HepG2 (cell line): Measurements from ENCODE around the gene AMZ1. TPM values are rescaled to one million over a fixed set of nuclear protein-coding genes. Genes with fewer than 3 reads are reported as not detected.
A peak's percentile ranks its signal among the peaks of the same experiment; 100 is the strongest.

Source experiments
- ATAC-seq: fragments of 200-7000 bp; cut with Tn5 transposase; 3 replicates; pipeline ENCODE4 v1.9.1; 2020; ENCODE audit warnings: mild to moderate bottlenecking, moderate library complexity
- BruUV-seq: library from RNA; stranded (reverse); fragments of 400-500 nt; replicated peaks from 2 replicates; lab custom pipeline; 2021; lab: Mats Ljungman, UMichigan
- CTCF ChIA-PET: fragments of 300-600 bp; formaldehyde crosslinking; extraction: SDS; loops from one replicate; lab custom pipeline; 2021; ENCODE audit warnings: low total read pairs, inconsistent platforms, low intra/inter-chr PET ratio; lab: Yijun Ruan, JAX
- POLR2A ChIA-PET: fragments of 350-600 bp; sonication (Branson Sonifier 250); formaldehyde crosslinking; loops from one replicate; lab custom pipeline; 2020; ENCODE audit warnings: antibody characterized with exemption, inconsistent platforms; lab: Yijun Ruan, JAX
- DNase-seq: peaks from one replicate; pipeline ENCODE4 v3.0.0-alpha.2; 2015; ENCODE audit warnings: low spot score
- FAIRE-seq: peaks from 3 replicates; lab custom pipeline; 2011; peaks lifted over from hg19 to GRCh38; lab: Jason Lieb, UNC
- H2AFZ ChIP-seq: one replicate; pipeline ENCODE4 v1.6.1; 2011; ENCODE audit warnings: low read length, inconsistent platforms
- H3K27ac ChIP-seq: fragments of 300-600 bp; 3 replicates; pipeline ENCODE4 v1.8.0; 2011; ENCODE audit warnings: mixed run types, mild to moderate bottlenecking, mixed read lengths, low read length, inconsistent platforms; ENCODE audit not compliant: insufficient read depth; ENCODE audit errors: extremely low read length
- H3K27me3 ChIP-seq, 2 experiments: fragments of 200-600 bp in 1 of 2; 2 replicates in 1 of 2; 3 replicates in 1 of 2; pipeline versions ENCODE4 v1.6.0 to v1.8.0; 2011; ENCODE audit warnings: low read length in 2 of 2, mild to moderate bottlenecking in 2 of 2, moderate library complexity in 2 of 2, inconsistent platforms in 1 of 2; ENCODE audit not compliant: insufficient read depth in 2 of 2, control insufficient read depth in 1 of 2
- H3K36me3 ChIP-seq, 2 experiments: fragments of 200-600 bp in 1 of 2; replicated peaks in 1 of 2; 2 replicates in 1 of 2; 3 replicates in 1 of 2; pipeline versions ENCODE4 v1.5.1 to v1.8.0; 2011; ENCODE audit warnings: low read length in 2 of 2, inconsistent platforms in 1 of 2; ENCODE audit not compliant: insufficient read depth in 2 of 2, control insufficient read depth in 1 of 2
- H3K4me1 ChIP-seq: 2 replicates; pipeline ENCODE4 v1.5.1; 2012; ENCODE audit warnings: low read length, inconsistent platforms; ENCODE audit not compliant: insufficient read depth
- H3K4me2 ChIP-seq: 2 replicates; pipeline ENCODE4 v1.6.0; 2011; ENCODE audit warnings: low read depth, low read length, inconsistent platforms
- H3K4me3 ChIP-seq, 3 experiments: fragments of 200-600 bp in 1 of 3; sonication (generic), shearing (Covaris generic) in 1 of 3; replicated peaks in 1 of 3; 2 replicates each; pipeline ENCODE4 v1.5.1; 2011 to 2016; ENCODE audit warnings: low read length in 3 of 3, inconsistent platforms in 2 of 3, low read depth in 2 of 3, mild to moderate bottlenecking in 2 of 3, control low read depth in 1 of 3, mixed read lengths in 1 of 3; ENCODE audit not compliant: insufficient read depth in 1 of 3
- H3K79me2 ChIP-seq: one replicate; pipeline ENCODE4 v1.6.1; 2011; ENCODE audit warnings: low read length, inconsistent platforms; ENCODE audit not compliant: insufficient read depth
- H3K9ac ChIP-seq: 2 replicates; pipeline ENCODE4 v1.6.0; 2011; ENCODE audit warnings: mild to moderate bottlenecking, low read depth, low read length, inconsistent platforms; ENCODE audit not compliant: insufficient read depth
- H3K9me3 ChIP-seq: 2 replicates; pipeline ENCODE4 v1.5.1; 2012; ENCODE audit warnings: mild to moderate bottlenecking, low read length
- H4K20me1 ChIP-seq: 2 replicates; pipeline ENCODE4 v1.6.0; 2011; ENCODE audit warnings: inconsistent platforms, mild to moderate bottlenecking, low read length, moderate library complexity; ENCODE audit not compliant: insufficient read depth
- AGO2 ChIP-seq: fragments of 200-400 bp; formaldehyde crosslinking; optimal IDR thresholded peaks from 2 replicates; pipeline ENCODE3; 2017; ENCODE audit warnings: mild to moderate bottlenecking, low read depth, low read length, moderate library complexity
- ASH2L ChIP-seq: fragments of 300-600, 200-600 bp; sonication (generic); IDR thresholded peaks from 2 replicates; pipeline ENCODE4 v1.7.0; 2017; ENCODE audit warnings: low read depth, mild to moderate bottlenecking, moderate library complexity, mixed read lengths, low read length; ENCODE audit not compliant: insufficient read length
- FOXC1 ChIP-seq: sonication (generic); formaldehyde crosslinking; IDR thresholded peaks from 2 replicates; pipeline ENCODE4 v1.8.0; 2022; ENCODE audit warnings: mild to moderate bottlenecking, missing genetic modification reagents, borderline replicate concordance
- HMGXB4 ChIP-seq, 2 experiments: sonication (generic) in 1 of 2; formaldehyde crosslinking in 1 of 2; IDR thresholded peaks; 2 replicates each; pipeline versions ENCODE4 v1.4.0 to v1.6.1; 2018 to 2020; ENCODE audit warnings: missing genetic modification reagents in 2 of 2, borderline replicate concordance in 1 of 2, low read depth in 1 of 2, mild to moderate bottlenecking in 1 of 2, missing biosample characterization in 1 of 2
- IRF9 ChIP-seq: sonication (generic); formaldehyde crosslinking; IDR thresholded peaks from 2 replicates; pipeline ENCODE4 v1.8.0; 2022; ENCODE audit warnings: missing genetic modification reagents, mild to moderate bottlenecking, borderline replicate concordance
- PITX1 ChIP-seq: sonication (generic); formaldehyde crosslinking; IDR thresholded peaks from 2 replicates; pipeline ENCODE4 v1.5.1; 2020; ENCODE audit warnings: mild to moderate bottlenecking, missing genetic modification reagents
- POLR2G ChIP-seq: fragments of 200-400 bp; formaldehyde crosslinking; IDR thresholded peaks from 2 replicates; pipeline ENCODE4 v1.6.1; 2018; ENCODE audit warnings: mild to moderate bottlenecking, low read depth, low read length, moderate library complexity
- SIX1 ChIP-seq: sonication (generic); formaldehyde crosslinking; IDR thresholded peaks from 2 replicates; pipeline ENCODE4 v1.4.0; 2020; ENCODE audit warnings: missing genetic modification reagents, borderline replicate concordance
- TCF7 ChIP-seq: sonication (generic); IDR thresholded peaks from 2 replicates; pipeline ENCODE4 v1.6.1; 2016; ENCODE audit warnings: antibody characterized with exemption, low read depth
- THRA ChIP-seq: sonication (generic); formaldehyde crosslinking; IDR thresholded peaks from 2 replicates; pipeline ENCODE4 v1.4.0; 2020; ENCODE audit warnings: missing genetic modification reagents, borderline replicate concordance
- ZBTB33 ChIP-seq: sonication (generic); formaldehyde crosslinking; IDR thresholded peaks from 2 replicates; pipeline ENCODE4 v1.4.0; 2020; ENCODE audit warnings: missing genetic modification reagents
- ZFY ChIP-seq: sonication (generic); formaldehyde crosslinking; IDR thresholded peaks from 2 replicates; pipeline ENCODE4 v1.4.0; 2020; ENCODE audit warnings: missing genetic modification reagents
- ZNF383 ChIP-seq: sonication (generic); formaldehyde crosslinking; IDR thresholded peaks from 2 replicates; pipeline ENCODE4 v1.4.0; 2020; ENCODE audit warnings: missing genetic modification reagents, mild to moderate bottlenecking, borderline replicate concordance
- WGBS: methylation state at CpG from one replicate; pipeline ENCODE4 v1.1.6; 2017; ENCODE audit warnings: low lambda C conversion rate; 5-methylcytosine and 5-hydroxymethylcytosine counted together
- in situ Hi-C: cut with HindIII; loops from 2 replicates; pipeline ENCODE4 v1.10.0; 2017; ENCODE audit warnings: low pct_unique_long_range_greater_than_20kb; ENCODE audit not compliant: extremely low pct_ligation_motif_present
- intact Hi-C: fragments of 100-400 bp; cut with micrococcal nuclease; formaldehyde crosslinking; loops from one replicate; pipeline ENCODE4 v1.10.0; 2022; ENCODE audit not compliant: unreplicated experiment
- polyA plus RNA-seq, 8 experiments: library from polyadenylated mRNA; depleted of rRNA in 3 of 8; stranded (reverse) in 7 of 8; unstranded in 1 of 8; fragments of >200 nt; fragmentation: Illumina TruSeq in 4 of 8; extraction: Trizol in 4 of 8; gene quantifications; 2 replicates each; pipeline versions ENCODE4 v1.2.1 to v1.2.3, GENCODE V29; 2011 to 2016; ENCODE audit warnings: low read depth in 4 of 8, missing spikeins in 1 of 8, mixed read lengths in 1 of 8; ENCODE audit not compliant: insufficient read depth in 1 of 8
- total RNA-seq, 5 experiments: library from RNA; depleted of rRNA; stranded (reverse); fragments of >200 nt; fragmentation: Illumina TruSeq; extraction: Trizol; gene quantifications; 2 replicates each; pipeline ENCODE4 v1.2.3, GENCODE V29; 2016; ENCODE audit warnings: low read depth in 1 of 5
- TF ChIP-seq, protein P1 (sequence below): sonication (generic); formaldehyde crosslinking; IDR thresholded peaks from 2 replicates; pipeline ENCODE4 v1.4.0; 2020; ENCODE audit warnings: low read depth, mild to moderate bottlenecking, missing genetic modification reagents

AMZ1 gene
- total and polyA plus RNA-seq, 2 of the 13 experiments (the other 11 are each of a cell fraction or from before 2014, with no cell fraction given) = 0.03 TPM; not detected in 1

GRCh38 chr7:2711895-2712675 lies 24.1 kb downstream of the AMZ1 start:
- in situ Hi-C loops = no loop called here
- no TSS peak for BruUV-seq
- H3K4me2 ChIP-seq = no peak overlapping the region
- no peaks in the 10 kb centered on the region for H3K36me3 ChIP-seq
- H3K4me1 ChIP-seq = peaks cover 22% of the 10 kb centered on the region
- ChIA-PET POLR2A (no interaction called here), CTCF (no interaction called here)
- WGBS = 91% methylated on average over 12 of the region's 25 CpGs
- no peaks in the 10 kb centered on the region; the same call in 1 of the 2 replicates for H4K20me1 ChIP-seq
- DNase-seq (no peak), ATAC-seq (no peak), FAIRE-seq (no peak)
- H3K9ac ChIP-seq = no peak overlapping the region
- no peak overlapping the region for H2AFZ ChIP-seq
- no peaks in the 10 kb centered on the region; a peak in 1 of 5 replicates for H3K27me3 ChIP-seq
- H3K4me3 ChIP-seq = no peak overlapping the region
- no peaks in the 10 kb centered on the region for H3K9me3 ChIP-seq
- intact Hi-C loops = no loop called here
- no peak overlapping the region for H3K27ac ChIP-seq
- no peaks in the 10 kb centered on the region for H3K79me2 ChIP-seq
- TF ChIP-seq IRF9 (CRISPR knock-in tag) (no peak), ZFY (CRISPR knock-in tag) (no peak), PITX1 (CRISPR knock-in tag) (no peak), ASH2L (no peak), AGO2 (peak; percentile 77), THRA (no peak), FOXC1 (CRISPR knock-in tag) (no peak), ZBTB33 (CRISPR knock-in tag) (peak; percentile 93), SIX1 (no peak), ZNF383 (CRISPR knock-in tag) (no peak), HMGXB4 (CRISPR knock-in tag; IDR thresholded peaks at IDR 0.05; ENCODE audit: borderline replicate concordance in 1 of 2, low read depth in 1 of 2) (no peak), POLR2G (0 out of 2 replicates have a peak, but pooled peaks have one; percentile 19), TCF7 (no peak)
- TF ChIP-seq, protein P1, sequence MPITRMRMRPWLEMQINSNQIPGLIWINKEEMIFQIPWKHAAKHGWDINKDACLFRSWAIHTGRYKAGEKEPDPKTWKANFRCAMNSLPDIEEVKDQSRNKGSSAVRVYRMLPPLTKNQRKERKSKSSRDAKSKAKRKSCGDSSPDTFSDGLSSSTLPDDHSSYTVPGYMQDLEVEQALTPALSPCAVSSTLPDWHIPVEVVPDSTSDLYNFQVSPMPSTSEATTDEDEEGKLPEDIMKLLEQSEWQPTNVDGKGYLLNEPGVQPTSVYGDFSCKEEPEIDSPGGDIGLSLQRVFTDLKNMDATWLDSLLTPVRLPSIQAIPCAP (CRISPR knock-in tag) = no peak
